Stimulated activated CD4-positive, alpha-beta T cell treated with anti-CD3 and anti-CD28 coated beads, Interleukin-1b, Interleukin-23, amount 100 ng/mL, for 24 hours (primary cell): ENCODE measurements around the gene HLF.
A peak's percentile ranks its signal among the peaks of the same experiment; 100 is the strongest.

ENCODE experiments used
- DNase-seq, 4 experiments: peaks; one replicate each; pipeline ENCODE4 v3.0.0-alpha.2; 2020; ENCODE audit warnings: low read depth in 4 of 4, low spot score in 1 of 4

HLF gene

DNA sequence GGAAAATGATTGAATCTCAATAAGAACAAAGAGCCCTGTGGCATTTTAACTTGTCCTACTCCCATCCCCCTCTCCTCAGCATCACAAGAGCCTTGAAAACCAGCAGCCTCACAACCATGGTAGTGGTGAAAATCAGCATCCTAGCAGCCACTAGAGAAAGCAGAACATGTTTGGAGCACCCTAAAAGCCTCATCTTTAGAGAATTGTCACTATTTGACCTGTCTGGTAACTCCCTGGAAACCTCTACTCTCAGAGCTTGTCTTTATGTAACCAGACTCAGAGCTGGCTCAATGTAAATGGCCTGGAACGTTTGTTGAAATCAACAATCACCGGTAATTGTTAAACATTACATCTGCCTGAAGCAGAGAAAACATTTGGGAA is 86.1 kb downstream of the HLF start:
- DNase-seq = no peak

DNA sequence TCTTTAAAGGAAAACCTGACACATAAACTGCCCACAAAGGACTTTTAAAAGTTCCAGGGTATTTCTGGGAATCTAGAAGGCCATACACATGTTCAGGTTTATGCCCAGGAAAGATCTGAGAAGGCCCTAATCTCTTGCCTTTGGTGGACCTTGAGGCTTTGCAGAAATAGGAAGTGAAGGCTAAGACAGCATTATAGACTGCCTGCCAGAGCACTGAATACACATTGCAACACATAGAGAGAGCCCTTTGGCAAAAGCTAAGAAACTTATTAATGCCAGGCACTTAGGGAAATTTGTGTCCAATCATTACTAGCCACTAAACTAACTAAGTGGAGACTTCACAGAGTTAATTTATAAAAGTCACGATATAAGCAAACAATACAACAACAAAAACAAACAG is 86.5 kb downstream of the HLF start:
- no peak for DNase-seq

DNA sequence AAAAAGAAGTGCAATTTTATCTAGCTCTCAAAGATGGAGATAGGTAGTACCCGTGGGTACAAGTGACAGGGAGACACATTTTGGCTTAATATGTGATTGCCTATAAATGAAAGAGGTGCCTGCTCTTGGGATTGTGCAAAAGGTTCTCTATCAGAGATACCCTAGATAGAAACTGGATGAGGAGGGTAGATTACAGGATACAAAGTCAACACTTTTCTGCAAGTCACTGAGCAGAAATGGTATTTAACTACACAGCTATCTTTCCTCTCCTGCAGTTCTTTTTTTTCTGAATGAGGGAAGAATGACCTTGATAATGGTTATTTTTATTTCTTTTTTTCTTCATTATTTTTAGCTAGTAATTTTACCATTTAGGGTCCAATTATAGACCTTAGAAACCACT is 89.2 kb downstream of the HLF start:
- no peak for DNase-seq

DNA sequence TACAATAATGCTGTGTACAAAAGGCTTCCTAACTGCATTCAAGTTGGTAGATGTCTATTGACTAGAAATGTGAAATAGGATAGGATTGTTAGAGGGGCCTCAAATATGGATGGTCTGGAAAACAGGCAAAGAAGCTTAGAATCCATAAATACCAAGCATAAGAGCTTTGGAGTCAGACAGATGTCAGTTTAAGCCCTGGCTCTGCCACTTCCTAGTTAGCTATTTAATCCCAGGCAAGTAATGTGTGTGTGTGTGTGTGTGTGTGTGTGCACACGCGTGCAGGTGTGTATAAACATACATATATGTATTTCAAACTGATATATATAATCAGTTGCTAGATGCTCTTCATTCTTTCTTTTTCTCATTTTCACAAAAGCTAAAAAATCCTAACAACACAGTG is 90.2 kb downstream of the HLF start:
- DNase-seq = no peak

DNA sequence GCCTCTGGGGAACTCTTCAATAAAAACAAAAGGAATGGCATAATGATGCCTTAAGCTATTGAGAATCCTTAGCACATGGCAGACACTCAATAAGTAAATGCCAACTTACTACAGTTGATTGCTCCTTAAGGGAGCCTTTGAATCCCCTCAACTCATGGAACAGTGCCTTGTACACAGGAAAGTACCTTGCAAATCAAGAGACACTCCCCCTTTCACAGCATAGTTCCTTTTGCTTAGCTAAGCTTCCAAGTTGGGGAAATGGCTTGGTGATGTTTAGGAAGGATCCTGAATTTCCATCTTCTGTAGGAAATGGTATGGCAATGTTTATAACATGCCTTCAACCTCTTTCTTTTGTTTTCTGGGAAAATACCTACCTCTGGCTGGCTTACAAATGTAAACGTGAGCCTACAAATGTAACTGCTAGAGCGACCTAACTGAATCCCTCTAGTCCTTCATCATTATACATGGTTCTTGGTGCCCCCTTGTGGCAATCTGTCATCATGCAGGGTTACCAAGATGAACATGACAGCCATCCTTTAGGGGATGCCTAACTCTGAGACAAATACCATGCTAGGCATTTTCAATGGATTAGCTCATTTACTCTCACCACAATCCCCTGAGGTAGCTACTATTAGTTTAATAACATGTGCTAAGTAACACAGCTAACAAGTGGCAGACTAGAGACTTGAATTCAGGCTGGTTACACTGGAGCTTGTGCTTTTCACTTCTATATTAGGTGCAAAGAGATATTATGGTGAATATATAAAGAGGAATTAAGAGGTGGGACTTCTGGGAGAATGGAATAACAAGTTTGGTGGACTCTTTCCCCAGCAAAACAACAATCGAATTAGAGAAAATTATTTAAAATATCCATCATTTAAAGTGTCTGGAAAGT is 91.9 kb downstream of the HLF start:
- peak; percentile 35 to 62 (median 48) for DNase-seq

DNA sequence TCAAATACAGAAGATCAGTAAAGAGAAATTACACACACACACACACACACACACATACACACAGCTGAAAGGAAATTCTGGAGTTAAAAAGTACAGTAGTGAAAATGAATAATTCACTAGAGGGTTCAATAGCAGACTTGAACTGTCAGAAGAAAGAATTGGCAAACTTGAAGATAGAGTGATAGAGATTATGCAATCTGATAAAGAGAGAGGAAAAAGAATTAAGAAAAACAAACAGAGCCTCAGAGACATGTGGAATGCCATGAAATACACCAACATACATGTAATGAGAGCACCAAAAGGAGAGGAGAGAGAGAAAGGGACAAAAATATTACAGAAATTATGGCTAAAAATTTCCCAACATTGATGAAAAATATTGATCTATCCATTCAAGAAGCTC is 96.2 kb downstream of the HLF start:
- DNase-seq = no peak

DNA sequence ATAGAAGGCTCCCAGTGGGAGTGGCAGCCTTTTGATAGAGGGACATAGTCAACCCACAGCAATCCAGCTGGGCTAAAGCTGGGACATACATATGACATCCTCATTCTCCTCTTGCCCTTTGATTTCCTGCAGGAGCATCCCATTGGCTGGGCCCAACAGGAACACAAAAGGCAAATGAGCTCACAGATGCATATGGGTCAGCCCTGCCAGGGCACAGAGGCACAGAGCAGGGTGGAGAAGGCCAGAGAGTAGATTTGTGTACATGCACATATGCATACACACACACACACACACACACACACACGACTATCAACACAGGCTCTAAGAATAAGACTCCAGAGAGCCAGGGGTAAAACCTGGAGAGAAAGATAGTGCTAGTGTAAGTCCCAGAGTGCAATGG is 98.3 kb downstream of the HLF start:
- DNase-seq = no peak

DNA sequence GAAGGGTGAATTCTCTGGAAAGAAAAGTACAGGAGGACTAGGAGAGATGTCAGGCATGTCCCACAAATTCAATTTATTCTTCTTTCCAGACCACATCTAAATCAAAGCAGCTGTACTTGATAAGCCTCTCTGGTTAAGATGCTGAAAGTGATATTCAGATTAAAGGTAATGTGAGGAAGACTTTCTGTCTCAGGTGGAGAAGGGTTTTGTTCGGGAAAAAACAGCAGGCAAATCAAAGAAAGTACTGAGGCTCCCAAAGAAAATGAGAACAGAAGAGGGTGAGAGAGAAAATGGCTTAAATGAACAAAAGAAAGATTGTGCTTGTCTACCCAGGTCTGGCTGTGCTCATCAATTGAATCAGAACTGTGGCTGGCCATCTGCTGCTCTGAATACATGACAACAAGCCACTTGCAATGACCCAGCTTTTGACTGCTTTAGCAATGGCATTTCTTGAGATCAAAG is 101.3 kb downstream of the HLF start:
- DNase-seq = no peak

DNA sequence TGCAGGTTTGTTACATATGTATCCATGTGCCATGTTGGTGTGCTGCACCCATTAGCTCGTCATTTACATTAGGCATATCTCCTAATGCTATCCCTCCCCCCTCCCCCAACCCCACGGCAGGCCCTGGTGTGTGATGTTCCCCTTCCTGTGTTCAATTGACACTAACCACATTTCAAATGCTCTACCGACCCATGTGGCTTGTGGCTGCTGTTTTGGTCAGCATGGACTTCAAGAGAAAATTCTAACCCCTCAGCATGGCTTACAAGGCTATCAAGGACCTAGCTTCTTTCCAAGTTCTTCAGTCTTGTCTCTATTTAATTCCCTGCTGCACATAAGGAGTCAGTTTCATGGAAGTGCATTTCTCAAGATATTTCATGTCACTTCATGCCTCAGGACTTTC is 103.9 kb downstream of the HLF start:
- DNase-seq = no peak
